Upper lobe of left lung (tissue), 6 donors: Measurements from ENCODE around the gene MEGF10. TPM values are rescaled to one million over a fixed set of nuclear protein-coding genes. Genes with fewer than 3 reads are reported as not detected.
A peak's percentile ranks its signal among the peaks of the same experiment; 100 is the strongest.

Source experiments
- ATAC-seq, 2 donors: fragments of 200-7000 bp; cut with Tn5 transposase; one replicate each; pipeline ENCODE4 v1.9.1; 2022; ENCODE audit warnings: mild to moderate bottlenecking in 2 of 2, moderate library complexity in 2 of 2; ENCODE audit not compliant: low FRiP score in 2 of 2
- DNase-seq, 2 donors: peaks; one replicate each; pipeline ENCODE4 v3.0.0-alpha.2; 2019 to 2020
- H3K27ac ChIP-seq, 4 donors: fragments of 200-600 bp; sonication (generic); one replicate each; pipeline ENCODE4 v1.5.1; 2016 to 2019
- H3K27me3 ChIP-seq, 4 donors: fragments of 200-600 bp; sonication (generic); one replicate each; pipeline ENCODE4 v1.5.1; 2017 to 2019
- H3K36me3 ChIP-seq, 4 donors: fragments of 200-600 bp; sonication (generic); one replicate each; pipeline ENCODE4 v1.5.1; 2016 to 2019
- H3K4me1 ChIP-seq, 4 donors: fragments of 200-600 bp; sonication (generic); one replicate each; pipeline ENCODE4 v1.5.1; 2018 to 2019
- H3K4me3 ChIP-seq, 4 donors: fragments of 200-600 bp; sonication (generic); one replicate each; pipeline ENCODE4 v1.5.1; 2017 to 2019; ENCODE audit warnings: mild to moderate bottlenecking in 2 of 4, moderate library complexity in 1 of 4
- H3K9me3 ChIP-seq, 4 donors: fragments of 200-600 bp; sonication (generic); one replicate each; pipeline ENCODE4 v1.5.1; 2018 to 2019
- CTCF ChIP-seq, 6 experiments: fragments of 450-650 bp in 4 of 6; fragments of 200-600 bp in 2 of 6; sonication (generic) in 2 of 6; IDR thresholded peaks; one replicate each; pipeline ENCODE4 v1.5.1; 2016 to 2019; ENCODE audit warnings: antibody characterized with exemption in 6 of 6
- EP300 ChIP-seq, 4 donors: sonication (generic); formaldehyde crosslinking; IDR thresholded peaks; one replicate each; pipeline ENCODE4 v1.5.1; 2017; ENCODE audit warnings: antibody characterized with exemption in 4 of 4, control low read depth in 2 of 4
- POLR2A ChIP-seq, 4 donors: fragments of 450-650 bp; IDR thresholded peaks; one replicate each; pipeline ENCODE4 v1.5.1; 2016 to 2017; ENCODE audit warnings: antibody characterized with exemption in 4 of 4, mild to moderate bottlenecking in 2 of 4
- POLR2AphosphoS5 ChIP-seq, 2 donors: sonication (generic); formaldehyde crosslinking; IDR thresholded peaks; one replicate each; pipeline ENCODE4 v1.5.1; 2017; ENCODE audit warnings: antibody characterized with exemption in 2 of 2
- WGBS, 2 donors: methylation state at CpG; one replicate each; pipeline ENCODE4 v1.1.5; 2017 to 2018; 5-methylcytosine and 5-hydroxymethylcytosine counted together
- total RNA-seq, 6 donors: library from RNA; depleted of rRNA in 4 of 6; stranded (reverse); fragments of >200 nt in 4 of 6; gene quantifications; one replicate each; pipeline versions ENCODE4 v1.1.0 to v1.2.1, GENCODE V29; 2016 to 2021
- donor health status: DM: no; HTN: no; CAD: no; lungs with moderate emphysema.
- donor health status: DM: no; HTN: yes; CAD: no; lungs with severe emphysema.

MEGF10 gene
- total RNA-seq, 6 donors from 2014 or later, result under 0.01 to 3.3 (median 0.17) TPM; not detected in 3

- no peak for DNase-seq
- Histone ChIP-seq H3K9me3 (no peaks in the 10 kb centered on the region), H3K36me3 (no peaks in the 10 kb centered on the region), H3K4me3 (no peak overlapping the region), H3K27me3 (no peaks in the 10 kb centered on the region), H3K27ac (no peak overlapping the region), H3K4me1 (no peaks in the 10 kb centered on the region)
- TF ChIP-seq POLR2A (IDR thresholded peaks at IDR 0.05), result no peak
- TF ChIP-seq EP300 (IDR thresholded peaks at IDR 0.05), result no peak
- no peak for TF ChIP-seq CTCF (IDR thresholded peaks at IDR 0.05)
- no peak for TF ChIP-seq POLR2AphosphoS5 (IDR thresholded peaks at IDR 0.05)
- no peak for ATAC-seq
- WGBS, 2 donors, result 83 to 95% methylated on average over 1 of the region's 1 CpG
These were observed 95.3 kb downstream of the MEGF10 start for GRCh38 chr5:127385936-127386335.

GRCh38 chr5:127386557-127386956 is 96.0 kb downstream of the MEGF10 start:
- DNase-seq (no peak), ATAC-seq (no peak)
- 36 to 38% methylated on average over 2 of the region's 2 CpGs for WGBS, 2 donors
- Histone ChIP-seq H3K27ac (no peak overlapping the region), H3K4me1 (no peaks in the 10 kb centered on the region), H3K9me3 (no peaks in the 10 kb centered on the region), H3K27me3 (no peaks in the 10 kb centered on the region), H3K4me3 (no peak overlapping the region), H3K36me3 (no peaks in the 10 kb centered on the region)
- no peak for TF ChIP-seq EP300 (IDR thresholded peaks at IDR 0.05)
- TF ChIP-seq POLR2AphosphoS5 (IDR thresholded peaks at IDR 0.05), result no peak
- no peak for TF ChIP-seq POLR2A (IDR thresholded peaks at IDR 0.05)
- no peak for TF ChIP-seq CTCF (IDR thresholded peaks at IDR 0.05)

GRCh38 chr5:127389601-127390000 is 99.0 kb downstream of the MEGF10 start:
- Histone ChIP-seq H3K27me3 (no peaks in the 10 kb centered on the region), H3K27ac (no peak overlapping the region), H3K36me3 (no peaks in the 10 kb centered on the region), H3K4me3 (no peak overlapping the region), H3K9me3 (no peaks in the 10 kb centered on the region), H3K4me1 (no peaks in the 10 kb centered on the region)
- TF ChIP-seq POLR2A (IDR thresholded peaks at IDR 0.05), result no peak
- no peak for TF ChIP-seq POLR2AphosphoS5 (IDR thresholded peaks at IDR 0.05)
- no peak for TF ChIP-seq CTCF (IDR thresholded peaks at IDR 0.05)
- TF ChIP-seq EP300 (IDR thresholded peaks at IDR 0.05), result no peak
- whole genome bisulfite sequencing, 2 donors, result 52 to 71% methylated on average over 2 of the region's 2 CpGs
- ATAC-seq (no peak), DNase-seq (no peak)

- no peak for DNase-seq
- no peak overlapping the region for H3K27ac ChIP-seq
- WGBS, 2 donors, result 77 to 83% methylated on average over 4 of the region's 4 CpGs
- H3K36me3 ChIP-seq, result no peaks in the 10 kb centered on the region
- no peak overlapping the region for H3K4me3 ChIP-seq
- no peaks in the 10 kb centered on the region for H3K4me1 ChIP-seq
- H3K27me3 ChIP-seq, result no peaks in the 10 kb centered on the region
- no peaks in the 10 kb centered on the region for H3K9me3 ChIP-seq
- ATAC-seq, result no peak
- no peak for TF ChIP-seq POLR2A (IDR thresholded peaks at IDR 0.05)
- no peak for TF ChIP-seq EP300 (IDR thresholded peaks at IDR 0.05)
- TF ChIP-seq POLR2AphosphoS5 (IDR thresholded peaks at IDR 0.05), result no peak
- TF ChIP-seq CTCF (IDR thresholded peaks at IDR 0.05), result no peak
These were observed 102.2 kb downstream of the MEGF10 start for GRCh38 chr5:127392762-127393161.

- Histone ChIP-seq H3K9me3 (no peaks in the 10 kb centered on the region), H3K27ac (no peak overlapping the region), H3K4me3 (no peak overlapping the region), H3K4me1 (no peaks in the 10 kb centered on the region), H3K27me3 (no peaks in the 10 kb centered on the region), H3K36me3 (no peaks in the 10 kb centered on the region)
- ATAC-seq (no peak), DNase-seq (peak in 1 of 2 donors; percentile 71)
- 95 to 97% methylated on average over 7 to 15 of the region's 15 CpGs for whole genome bisulfite sequencing, 2 donors
- TF ChIP-seq POLR2AphosphoS5 (IDR thresholded peaks at IDR 0.05) (no peak), CTCF (IDR thresholded peaks at IDR 0.05) (no peak), POLR2A (IDR thresholded peaks at IDR 0.05) (no peak), EP300 (IDR thresholded peaks at IDR 0.05) (no peak)
These were observed 106.0 kb downstream of the MEGF10 start for GRCh38 chr5:127396490-127397155.
